ENCODE results near the gene SLC47A1.

The SLC47A1 gene

DNA sequence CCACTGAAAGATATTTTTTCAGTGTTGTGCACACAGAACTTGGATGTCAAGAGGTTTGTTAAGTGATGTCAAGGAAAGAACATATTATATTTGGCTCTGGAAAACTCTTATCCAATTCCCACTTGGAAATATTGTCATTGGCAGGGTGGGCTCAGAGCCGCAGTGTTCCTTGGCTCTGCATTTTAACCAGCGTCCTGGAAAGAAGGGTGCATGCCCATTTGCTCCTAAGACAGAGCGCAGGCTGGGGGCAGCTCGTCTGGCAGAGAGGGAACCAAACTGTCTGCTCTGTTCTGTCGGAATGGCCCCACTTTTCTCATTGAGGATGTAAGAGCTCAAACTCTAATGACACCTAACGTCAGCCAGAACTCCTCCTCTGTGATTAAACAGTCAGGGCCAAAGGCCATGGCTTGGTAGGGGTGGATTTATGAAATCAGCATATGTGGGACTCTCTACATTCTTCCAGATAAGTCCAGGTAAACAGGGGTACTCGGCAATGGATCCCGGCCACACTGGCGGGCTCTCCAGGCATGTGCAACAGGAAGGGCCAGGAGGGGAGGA lies 18.0 kb downstream of the SLC47A1 start:
- Histone ChIP-seq H3K9ac (ENCODE audit: low read length) (no peak overlapping the region), H3K4ac (ENCODE audit: low read depth, low read length) (no peak overlapping the region), H3K4me2 (ENCODE audit: low read length) (no peak overlapping the region), H3K4me3 (ENCODE audit: low read length) (no peak overlapping the region), H2BK5ac (ENCODE audit: low read length) (no peak overlapping the region), H3K79me2 (ENCODE audit: control insufficient read depth, insufficient read depth, low read length) (no peaks in the 10 kb centered on the region), H3K36me3 (ENCODE audit: control insufficient read depth, insufficient read depth, low read length) (no peaks in the 10 kb centered on the region), H4K8ac (ENCODE audit: low read depth, low read length) (no peak overlapping the region), H4K5ac (ENCODE audit: low read length) (no peak overlapping the region), H3K27ac (ENCODE audit: low read depth, low read length) (no peak overlapping the region), H3K18ac (ENCODE audit: low read length) (no peak overlapping the region), H3K23ac (ENCODE audit: low read length) (no peak overlapping the region), H2BK15ac (replicated peaks; ENCODE audit: low read depth) (no peak overlapping the region), H3K27me3 (ENCODE audit: insufficient read depth, low read length, poor library complexity) (no peaks in the 10 kb centered on the region), H3K79me1 (ENCODE audit: low read length) (no peaks in the 10 kb centered on the region), H2AK5ac (ENCODE audit: low read length) (no peak overlapping the region), H3K4me1 (ENCODE audit: control insufficient read depth, low read depth, low read length) (peaks cover 2% of the 10 kb centered on the region), H3K56ac (ENCODE audit: low read length) (no peak overlapping the region), H2BK120ac (ENCODE audit: low read depth, low read length) (no peak overlapping the region)
- no CpG with 5 or more reads among the region's 9 CpGs for WGBS (ENCODE audit: extremely low coverage, insufficient coverage, low lambda C conversion rate)
- DNase-seq: no peak

DNA sequence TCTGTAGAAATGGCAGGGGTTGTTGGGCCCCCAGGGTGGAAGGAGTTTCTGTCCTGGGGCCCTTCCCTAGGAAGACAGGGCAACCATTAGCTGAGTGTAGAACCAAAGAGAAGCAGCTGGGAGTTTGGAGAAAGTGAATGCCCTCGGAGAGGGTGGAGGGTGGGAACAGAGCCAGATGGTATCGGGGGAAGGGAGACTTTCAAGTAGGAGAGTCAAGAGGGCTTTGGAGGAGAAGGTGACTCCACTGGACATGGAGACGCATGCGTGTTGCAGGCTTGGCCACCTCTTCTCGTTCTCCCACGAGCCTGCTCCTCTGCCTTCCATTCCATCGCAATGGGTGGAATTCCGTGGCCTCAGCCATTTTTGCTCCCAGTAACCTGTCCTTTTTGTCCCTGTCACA lies 19.4 kb downstream of the SLC47A1 start:
- no peaks in the 10 kb centered on the region for H3K79me1 ChIP-seq (ENCODE audit: low read length)
- H4K5ac ChIP-seq (ENCODE audit: low read length): no peak overlapping the region
- no peak for DNase-seq
- no peak overlapping the region for H2BK120ac ChIP-seq (ENCODE audit: low read depth, low read length)
- H3K4me2 ChIP-seq (ENCODE audit: low read length): no peak overlapping the region
- H4K8ac ChIP-seq (ENCODE audit: low read depth, low read length): no peak overlapping the region
- H3K4me1 ChIP-seq (ENCODE audit: control insufficient read depth, low read depth, low read length): no peaks in the 10 kb centered on the region
- H2BK15ac ChIP-seq (replicated peaks; ENCODE audit: low read depth): no peak overlapping the region
- H3K36me3 ChIP-seq (ENCODE audit: control insufficient read depth, insufficient read depth, low read length): no peaks in the 10 kb centered on the region
- no peak overlapping the region for H3K4ac ChIP-seq (ENCODE audit: low read depth, low read length)
- H2BK5ac ChIP-seq (ENCODE audit: low read length): no peak overlapping the region
- no peak overlapping the region for H3K4me3 ChIP-seq (ENCODE audit: low read length)
- H3K18ac ChIP-seq (ENCODE audit: low read length): no peak overlapping the region
- no peaks in the 10 kb centered on the region for H3K79me2 ChIP-seq (ENCODE audit: control insufficient read depth, insufficient read depth, low read length)
- H2AK5ac ChIP-seq (ENCODE audit: low read length): no peak overlapping the region
- H3K9ac ChIP-seq (ENCODE audit: low read length): no peak overlapping the region
- WGBS (ENCODE audit: extremely low coverage, insufficient coverage, low lambda C conversion rate): no CpG with 5 or more reads among the region's 8 CpGs
- H3K27ac ChIP-seq (ENCODE audit: low read depth, low read length): no peak overlapping the region
- H3K27me3 ChIP-seq (ENCODE audit: insufficient read depth, low read length, poor library complexity): no peaks in the 10 kb centered on the region
- no peak overlapping the region for H3K23ac ChIP-seq (ENCODE audit: low read length)
- H3K56ac ChIP-seq (ENCODE audit: low read length): no peak overlapping the region

DNA sequence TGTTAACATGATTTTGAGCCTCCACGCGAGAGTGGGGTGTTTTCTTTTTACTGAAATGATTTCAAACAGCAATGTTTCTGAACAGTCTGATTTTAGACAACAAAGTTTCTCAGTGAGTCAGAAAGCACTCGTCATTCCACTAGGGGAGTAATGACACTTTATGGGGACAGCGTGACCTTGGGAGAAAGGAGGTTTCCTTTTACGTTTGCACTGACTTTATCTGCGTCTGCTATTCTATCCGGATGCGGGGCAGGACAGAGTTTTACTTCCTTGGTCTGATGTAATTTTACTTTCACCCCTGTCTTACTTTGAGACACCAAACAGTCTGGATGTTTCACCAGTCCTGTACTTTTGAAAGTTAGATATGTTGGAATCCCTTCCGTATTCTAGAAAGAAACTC lies 20.7 kb downstream of the SLC47A1 start:
- H3K36me3 ChIP-seq (ENCODE audit: control insufficient read depth, insufficient read depth, low read length): no peaks in the 10 kb centered on the region
- H3K27ac ChIP-seq (ENCODE audit: low read depth, low read length): no peak overlapping the region
- H3K23ac ChIP-seq (ENCODE audit: low read length): no peak overlapping the region
- no peaks in the 10 kb centered on the region for H3K79me1 ChIP-seq (ENCODE audit: low read length)
- H2BK15ac ChIP-seq (replicated peaks; ENCODE audit: low read depth): no peak overlapping the region
- no CpG with 5 or more reads among the region's 9 CpGs for WGBS (ENCODE audit: extremely low coverage, insufficient coverage, low lambda C conversion rate)
- H4K5ac ChIP-seq (ENCODE audit: low read length): no peak overlapping the region
- no peak overlapping the region for H2BK5ac ChIP-seq (ENCODE audit: low read length)
- H4K8ac ChIP-seq (ENCODE audit: low read depth, low read length): no peak overlapping the region
- no peak overlapping the region for H3K9ac ChIP-seq (ENCODE audit: low read length)
- H3K27me3 ChIP-seq (ENCODE audit: insufficient read depth, low read length, poor library complexity): no peaks in the 10 kb centered on the region
- H3K4ac ChIP-seq (ENCODE audit: low read depth, low read length): no peak overlapping the region
- H3K4me2 ChIP-seq (ENCODE audit: low read length): no peak overlapping the region
- no peak overlapping the region for H3K4me3 ChIP-seq (ENCODE audit: low read length)
- no peak overlapping the region for H2BK120ac ChIP-seq (ENCODE audit: low read depth, low read length)
- H3K18ac ChIP-seq (ENCODE audit: low read length): no peak overlapping the region
- no peak overlapping the region for H3K56ac ChIP-seq (ENCODE audit: low read length)
- DNase-seq: no peak
- no peaks in the 10 kb centered on the region for H3K79me2 ChIP-seq (ENCODE audit: control insufficient read depth, insufficient read depth, low read length)
- no peaks in the 10 kb centered on the region for H3K4me1 ChIP-seq (ENCODE audit: control insufficient read depth, low read depth, low read length)
- no peak overlapping the region for H2AK5ac ChIP-seq (ENCODE audit: low read length)

DNA sequence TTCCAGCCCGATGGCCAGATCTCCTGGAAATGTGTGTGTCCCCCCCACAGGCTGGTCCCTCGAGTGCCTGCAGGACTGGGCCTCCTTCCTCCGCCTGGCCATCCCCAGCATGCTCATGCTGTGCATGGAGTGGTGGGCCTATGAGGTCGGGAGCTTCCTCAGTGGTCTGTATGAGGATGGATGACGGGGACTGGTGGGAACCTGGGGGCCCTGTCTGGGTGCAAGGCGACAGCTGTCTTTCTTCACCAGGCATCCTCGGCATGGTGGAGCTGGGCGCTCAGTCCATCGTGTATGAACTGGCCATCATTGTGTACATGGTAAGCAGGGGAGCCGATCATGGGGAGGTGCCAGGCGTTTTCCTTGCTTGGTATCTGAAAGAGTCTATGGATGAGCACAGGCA lies 22.1 kb downstream of the SLC47A1 start:
- no peak overlapping the region for H2BK15ac ChIP-seq (replicated peaks; ENCODE audit: low read depth)
- H3K4me2 ChIP-seq (ENCODE audit: low read length): no peak overlapping the region
- no peak overlapping the region for H3K27ac ChIP-seq (ENCODE audit: low read depth, low read length)
- H3K27me3 ChIP-seq (ENCODE audit: insufficient read depth, low read length, poor library complexity): no peaks in the 10 kb centered on the region
- H3K56ac ChIP-seq (ENCODE audit: low read length): no peak overlapping the region
- no peak overlapping the region for H3K9ac ChIP-seq (ENCODE audit: low read length)
- H4K5ac ChIP-seq (ENCODE audit: low read length): no peak overlapping the region
- H3K4me1 ChIP-seq (ENCODE audit: control insufficient read depth, low read depth, low read length): no peaks in the 10 kb centered on the region
- no peak overlapping the region for H3K18ac ChIP-seq (ENCODE audit: low read length)
- no peak overlapping the region for H3K23ac ChIP-seq (ENCODE audit: low read length)
- no peaks in the 10 kb centered on the region for H3K79me1 ChIP-seq (ENCODE audit: low read length)
- no peak overlapping the region for H2BK120ac ChIP-seq (ENCODE audit: low read depth, low read length)
- no CpG with 5 or more reads among the region's 11 CpGs for WGBS (ENCODE audit: extremely low coverage, insufficient coverage, low lambda C conversion rate)
- H3K4ac ChIP-seq (ENCODE audit: low read depth, low read length): no peak overlapping the region
- no peak for DNase-seq
- no peak overlapping the region for H3K4me3 ChIP-seq (ENCODE audit: low read length)
- no peak overlapping the region for H4K8ac ChIP-seq (ENCODE audit: low read depth, low read length)
- no peaks in the 10 kb centered on the region for H3K36me3 ChIP-seq (ENCODE audit: control insufficient read depth, insufficient read depth, low read length)
- H2AK5ac ChIP-seq (ENCODE audit: low read length): no peak overlapping the region
- no peaks in the 10 kb centered on the region for H3K79me2 ChIP-seq (ENCODE audit: control insufficient read depth, insufficient read depth, low read length)
- H2BK5ac ChIP-seq (ENCODE audit: low read length): no peak overlapping the region

DNA sequence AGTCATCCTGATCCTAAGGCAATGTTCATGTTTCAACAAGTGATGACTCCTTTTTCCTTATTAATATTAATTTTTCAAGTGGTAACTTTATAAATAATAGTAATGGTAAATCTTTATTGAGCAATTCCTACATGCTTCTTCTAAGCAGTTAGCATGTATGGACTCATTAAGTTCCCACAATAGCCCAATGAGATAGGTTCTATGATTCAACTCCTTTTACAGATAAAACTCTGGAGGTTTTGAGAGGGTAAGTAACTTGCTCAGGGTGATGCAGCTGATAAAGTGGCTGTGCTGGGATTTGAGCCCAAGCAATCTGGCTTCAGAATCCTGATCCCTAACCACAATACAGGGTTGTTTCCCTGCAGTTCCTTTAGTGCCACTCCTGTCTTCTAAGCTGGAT lies 25.3 kb downstream of the SLC47A1 start:
- no peak overlapping the region for H3K18ac ChIP-seq (ENCODE audit: low read length)
- H3K27me3 ChIP-seq (ENCODE audit: insufficient read depth, low read length, poor library complexity): no peaks in the 10 kb centered on the region
- H3K4me3 ChIP-seq (ENCODE audit: low read length): no peak overlapping the region
- H2BK120ac ChIP-seq (ENCODE audit: low read depth, low read length): no peak overlapping the region
- no peak overlapping the region for H4K5ac ChIP-seq (ENCODE audit: low read length)
- H3K27ac ChIP-seq (ENCODE audit: low read depth, low read length): no peak overlapping the region
- H3K56ac ChIP-seq (ENCODE audit: low read length): no peak overlapping the region
- no peaks in the 10 kb centered on the region for H3K36me3 ChIP-seq (ENCODE audit: control insufficient read depth, insufficient read depth, low read length)
- no peaks in the 10 kb centered on the region for H3K79me1 ChIP-seq (ENCODE audit: low read length)
- H2BK15ac ChIP-seq (replicated peaks; ENCODE audit: low read depth): no peak overlapping the region
- H3K4ac ChIP-seq (ENCODE audit: low read depth, low read length): no peak overlapping the region
- no peak overlapping the region for H3K9ac ChIP-seq (ENCODE audit: low read length)
- no peak overlapping the region for H3K23ac ChIP-seq (ENCODE audit: low read length)
- H2BK5ac ChIP-seq (ENCODE audit: low read length): no peak overlapping the region
- no peak overlapping the region for H2AK5ac ChIP-seq (ENCODE audit: low read length)
- no peaks in the 10 kb centered on the region for H3K79me2 ChIP-seq (ENCODE audit: control insufficient read depth, insufficient read depth, low read length)
- H4K8ac ChIP-seq (ENCODE audit: low read depth, low read length): no peak overlapping the region
- no peaks in the 10 kb centered on the region for H3K4me1 ChIP-seq (ENCODE audit: control insufficient read depth, low read depth, low read length)
- no peak for DNase-seq
- no peak overlapping the region for H3K4me2 ChIP-seq (ENCODE audit: low read length)

DNA sequence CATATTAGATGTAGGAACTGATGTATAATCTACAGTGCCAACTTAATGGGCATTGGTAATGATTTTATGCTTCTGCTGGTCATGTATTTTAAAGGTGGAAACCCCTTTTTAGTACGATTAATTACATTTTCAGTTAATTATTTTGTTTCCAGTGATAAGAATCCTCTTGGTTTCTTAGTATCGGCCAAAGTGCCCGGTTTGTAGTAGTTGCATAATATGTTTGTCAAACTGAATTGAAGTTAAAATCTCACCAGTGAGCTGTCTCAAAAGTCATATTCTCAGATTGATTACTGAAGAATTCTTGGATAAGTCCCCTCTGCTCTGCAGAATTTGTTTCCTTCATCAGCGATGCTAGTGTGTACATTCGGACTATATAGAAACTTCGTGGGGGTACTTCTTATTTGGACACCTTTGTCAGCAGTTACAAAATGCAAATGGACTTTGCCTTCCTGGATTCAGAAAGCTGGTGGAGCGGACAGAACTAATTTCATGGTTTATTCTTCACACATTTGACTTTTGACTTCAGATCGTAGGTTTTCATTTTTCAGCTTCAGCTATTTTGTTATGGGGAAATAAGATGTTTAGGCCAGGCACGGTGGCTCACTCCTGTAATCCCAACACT lies 28.2 kb downstream of the SLC47A1 start:
- H3K4me3 ChIP-seq (ENCODE audit: low read length): no peak overlapping the region
- no peaks in the 10 kb centered on the region for H3K79me1 ChIP-seq (ENCODE audit: low read length)
- no peak overlapping the region for H3K56ac ChIP-seq (ENCODE audit: low read length)
- no peaks in the 10 kb centered on the region for H3K27me3 ChIP-seq (ENCODE audit: insufficient read depth, low read length, poor library complexity)
- H3K27ac ChIP-seq (ENCODE audit: low read depth, low read length): no peak overlapping the region
- no peaks in the 10 kb centered on the region for H3K36me3 ChIP-seq (ENCODE audit: control insufficient read depth, insufficient read depth, low read length)
- no peak overlapping the region for H2AK5ac ChIP-seq (ENCODE audit: low read length)
- H2BK5ac ChIP-seq (ENCODE audit: low read length): no peak overlapping the region
- no peak overlapping the region for H2BK120ac ChIP-seq (ENCODE audit: low read depth, low read length)
- H3K23ac ChIP-seq (ENCODE audit: low read length): no peak overlapping the region
- no peaks in the 10 kb centered on the region for H3K79me2 ChIP-seq (ENCODE audit: control insufficient read depth, insufficient read depth, low read length)
- H3K4me2 ChIP-seq (ENCODE audit: low read length): no peak overlapping the region
- no peak for DNase-seq
- no peak overlapping the region for H3K4ac ChIP-seq (ENCODE audit: low read depth, low read length)
- no CpG with 5 or more reads among the region's 9 CpGs for WGBS (ENCODE audit: extremely low coverage, insufficient coverage, low lambda C conversion rate)
- H3K4me1 ChIP-seq (ENCODE audit: control insufficient read depth, low read depth, low read length): no peaks in the 10 kb centered on the region
- no peak overlapping the region for H2BK15ac ChIP-seq (replicated peaks; ENCODE audit: low read depth)
- no peak overlapping the region for H3K9ac ChIP-seq (ENCODE audit: low read length)
- no peak overlapping the region for H3K18ac ChIP-seq (ENCODE audit: low read length)
- H4K8ac ChIP-seq (ENCODE audit: low read depth, low read length): no peak overlapping the region
- H4K5ac ChIP-seq (ENCODE audit: low read length): no peak overlapping the region

Data from mesendoderm (in vitro differentiated cells).